HEK293 (cell line): Measurements from ENCODE around the gene OTOP3.

Source experiments
- KLF16 ChIP-seq: fragments of 450-650 bp; formaldehyde crosslinking; IDR thresholded peaks from 2 replicates; pipeline ENCODE4 v1.5.1; 2017; ENCODE audit warnings: missing biosample characterization, missing genetic modification characterization
- SP2 ChIP-seq: fragments of 450-650 bp; formaldehyde crosslinking; IDR thresholded peaks from 2 replicates; pipeline ENCODE4 v1.5.1; 2016; ENCODE audit warnings: missing biosample characterization, missing genetic modification characterization
- ZBTB8A ChIP-seq: fragments of 450-650 bp; formaldehyde crosslinking; IDR thresholded peaks from 2 replicates; pipeline ENCODE4 v1.5.1; 2016; ENCODE audit warnings: missing biosample characterization, missing genetic modification characterization
- ZNF121 ChIP-seq: fragments of 450-650 bp; formaldehyde crosslinking; IDR thresholded peaks from 2 replicates; pipeline ENCODE4 v1.5.1; 2016; ENCODE audit warnings: missing biosample characterization, missing genetic modification characterization
- ZNF223 ChIP-seq: fragments of 450-650 bp; formaldehyde crosslinking; IDR thresholded peaks from 2 replicates; pipeline ENCODE4 v1.5.1; 2016; ENCODE audit warnings: missing biosample characterization, missing genetic modification characterization
- ZNF623 ChIP-seq: fragments of 450-650 bp; formaldehyde crosslinking; IDR thresholded peaks from 2 replicates; pipeline ENCODE4 v1.5.1; 2016; ENCODE audit warnings: missing biosample characterization, missing genetic modification characterization
- ZNF670 ChIP-seq: fragments of 450-650 bp; formaldehyde crosslinking; IDR thresholded peaks from 2 replicates; pipeline ENCODE4 v1.5.1; 2016; ENCODE audit warnings: missing biosample characterization, missing genetic modification characterization, low read depth

DNA sequence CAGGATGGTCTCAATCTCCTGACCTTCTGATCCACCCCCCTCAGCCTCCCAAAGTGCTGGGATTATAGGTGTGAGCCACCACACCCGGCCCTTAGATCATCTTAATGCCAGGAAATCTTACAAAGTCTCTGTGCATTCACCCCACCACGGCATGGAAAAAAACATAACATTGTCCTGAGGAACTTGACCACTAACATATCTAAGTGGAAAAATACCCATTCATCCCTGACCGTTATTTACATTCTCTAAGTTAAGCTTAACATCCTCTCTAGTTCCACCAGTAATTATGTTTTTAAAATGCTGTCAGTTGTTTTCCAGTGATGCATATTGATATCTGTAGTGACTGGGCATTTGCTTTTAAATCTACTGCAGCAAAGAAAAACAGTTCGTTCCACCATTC, 40.2 kb downstream of the OTOP3 start:
- TF ChIP-seq ZNF121 (tag by site-specific recombination): no peak
- no peak for TF ChIP-seq KLF16 (tag by site-specific recombination)
- no peak for TF ChIP-seq SP2 (tag by site-specific recombination)
- no peak for TF ChIP-seq ZNF223
- no peak for TF ChIP-seq ZNF623 (tag by site-specific recombination)
- TF ChIP-seq ZNF670: no peak
- no peak for TF ChIP-seq ZBTB8A (tag by site-specific recombination)
